IMR-90 (cell line): Measurements from ENCODE around the gene TARBP2. TPM values are rescaled to one million over a fixed set of nuclear protein-coding genes. Genes with fewer than 3 reads are reported as not detected.

Source experiments
- ATAC-seq: fragments of 200-7000 bp; cut with Tn5 transposase; 2 replicates; pipeline ENCODE4 v1.9.1; 2020; ENCODE audit warnings: low read depth, mild to moderate bottlenecking, moderate library complexity
- BruUV-seq: library from RNA; stranded (reverse); fragments of 400-500 nt; replicated peaks from 2 replicates; lab custom pipeline; 2021; lab: Mats Ljungman, UMichigan
- CTCF ChIA-PET: fragments of 300-600 bp; formaldehyde crosslinking; extraction: SDS; loops from one replicate; lab custom pipeline; 2021; ENCODE audit warnings: antibody characterized with exemption; lab: Yijun Ruan, JAX
- POLR2A ChIA-PET: fragments of 300-600 bp; sonication (Branson Sonifier 250); formaldehyde crosslinking; loops from one replicate; lab custom pipeline; 2022; ENCODE audit warnings: antibody characterized with exemption; ENCODE audit not compliant: unreplicated experiment; lab: Charles Lee
- DNase-seq: peaks from one replicate; pipeline ENCODE4 v3.0.0; 2013
- H2AFZ ChIP-seq: replicated peaks from 2 replicates; pipeline ENCODE3; 2013; ENCODE audit warnings: low read length, mild to moderate bottlenecking; ENCODE audit not compliant: poor library complexity
- H2AK5ac ChIP-seq: 2 replicates; pipeline ENCODE4 v1.6.1; 2013; ENCODE audit warnings: low read depth, low read length, inconsistent platforms
- H2AK9ac ChIP-seq: replicated peaks from 2 replicates; pipeline ENCODE3; 2013; ENCODE audit warnings: mild to moderate bottlenecking, low read depth, low read length, moderate library complexity; ENCODE audit not compliant: poor library complexity
- H2BK120ac ChIP-seq: 2 replicates; pipeline ENCODE4 v1.6.1; 2013; ENCODE audit warnings: low read depth, low read length, inconsistent platforms
- H2BK15ac ChIP-seq: 3 replicates; pipeline ENCODE4 v1.6.1; 2013; ENCODE audit warnings: low read depth, low read length, inconsistent platforms
- H2BK20ac ChIP-seq: 2 replicates; pipeline ENCODE4 v1.6.1; 2013; ENCODE audit warnings: low read depth, mild to moderate bottlenecking, inconsistent platforms, low read length, moderate library complexity
- H2BK5ac ChIP-seq: 2 replicates; pipeline ENCODE4 v1.6.1; 2013; ENCODE audit warnings: mild to moderate bottlenecking, low read depth, low read length, inconsistent platforms; ENCODE audit not compliant: poor library complexity, severe bottlenecking
- H3K14ac ChIP-seq: replicated peaks from 2 replicates; pipeline ENCODE4 v1.6.1; 2013; ENCODE audit warnings: low read depth, low read length, inconsistent platforms
- H3K18ac ChIP-seq: 2 replicates; pipeline ENCODE4 v1.6.1; 2013; ENCODE audit warnings: low read depth, low read length, control low read depth
- H3K23ac ChIP-seq: 2 replicates; pipeline ENCODE4 v1.6.1; 2013; ENCODE audit warnings: low read depth, low read length, inconsistent platforms
- H3K27ac ChIP-seq: 2 replicates; pipeline ENCODE4 v1.5.1; 2013; ENCODE audit warnings: mild to moderate bottlenecking, control low read depth, low read length; ENCODE audit not compliant: insufficient read depth
- H3K27me3 ChIP-seq: 2 replicates; pipeline ENCODE4 v1.6.1; 2013; ENCODE audit warnings: low read length; ENCODE audit not compliant: control insufficient read depth, insufficient read depth
- H3K36me3 ChIP-seq: 2 replicates; pipeline ENCODE4 v1.6.1; 2013; ENCODE audit warnings: low read length, mixed read lengths; ENCODE audit not compliant: control insufficient read depth, insufficient read depth
- H3K4ac ChIP-seq: 2 replicates; pipeline ENCODE4 v1.6.1; 2013; ENCODE audit warnings: low read depth, low read length, inconsistent platforms
- H3K4me1 ChIP-seq: 2 replicates; pipeline ENCODE4 v1.6.1; 2013; ENCODE audit warnings: low read length, mixed read lengths; ENCODE audit not compliant: control insufficient read depth, insufficient read depth
- H3K4me2 ChIP-seq: 2 replicates; pipeline ENCODE4 v1.6.1; 2013; ENCODE audit warnings: low read depth, mild to moderate bottlenecking, control low read depth, low read length, moderate library complexity
- H3K4me3 ChIP-seq: 2 replicates; pipeline ENCODE4 v1.5.1; 2013; ENCODE audit warnings: low read depth, mild to moderate bottlenecking, control low read depth, low read length, moderate library complexity; ENCODE audit not compliant: insufficient read depth
- H3K56ac ChIP-seq: 2 replicates; pipeline ENCODE4 v1.6.1; 2013; ENCODE audit warnings: low read length, inconsistent platforms; ENCODE audit not compliant: insufficient read depth; ENCODE audit errors: extremely low read depth
- H3K79me1 ChIP-seq, 2 experiments: 2 replicates each; pipeline ENCODE4 v1.6.1; 2013; ENCODE audit warnings: low read length in 2 of 2, inconsistent platforms in 1 of 2, low read depth in 1 of 2
- H3K9ac ChIP-seq: 2 replicates; pipeline ENCODE4 v1.6.1; 2013; ENCODE audit warnings: low read depth, low read length, control low read depth
- H3K9me1 ChIP-seq: 2 replicates; pipeline ENCODE4 v1.6.1; 2013; ENCODE audit warnings: low read length, inconsistent platforms; ENCODE audit not compliant: insufficient read depth
- H3K9me3 ChIP-seq: 2 replicates; pipeline ENCODE4 v1.6.1; 2013; ENCODE audit warnings: low read length; ENCODE audit not compliant: control insufficient read depth, insufficient read depth
- H4K20me1 ChIP-seq: 2 replicates; pipeline ENCODE4 v1.6.1; 2013; ENCODE audit warnings: low read length, inconsistent platforms; ENCODE audit not compliant: insufficient read depth
- H4K5ac ChIP-seq: 2 replicates; pipeline ENCODE4 v1.6.1; 2013; ENCODE audit warnings: mild to moderate bottlenecking, low read depth, low read length, control low read depth
- H4K8ac ChIP-seq, 2 experiments: 2 replicates each; pipeline ENCODE4 v1.6.1; 2013; ENCODE audit warnings: low read depth in 2 of 2, low read length in 2 of 2, control low read depth in 1 of 2, inconsistent platforms in 1 of 2
- H4K91ac ChIP-seq: 2 replicates; pipeline ENCODE4 v1.6.1; 2013; ENCODE audit warnings: low read depth, low read length, inconsistent platforms; ENCODE audit not compliant: insufficient read depth
- BHLHE40 ChIP-seq: fragments of 150-350 bp; IDR thresholded peaks from 2 replicates; pipeline ENCODE4 v1.6.1; 2016; ENCODE audit warnings: mild to moderate bottlenecking, low read depth, low read length
- CEBPB ChIP-seq: IDR thresholded peaks from 2 replicates; pipeline ENCODE4 v1.6.1; 2012; ENCODE audit warnings: low read depth, low read length, improper control_type of control experiment
- CHD1 ChIP-seq: IDR thresholded peaks from 2 replicates; pipeline ENCODE4 v1.6.1; 2012; ENCODE audit warnings: low read depth, low read length, improper control_type of control experiment
- FOS ChIP-seq: fragments of 150-350 bp; IDR thresholded peaks from 2 replicates; pipeline ENCODE4 v1.6.1; 2016; ENCODE audit warnings: low read depth, low read length
- MXI1 ChIP-seq: IDR thresholded peaks from 2 replicates; pipeline ENCODE4 v1.6.1; 2012; ENCODE audit warnings: low read depth, mild to moderate bottlenecking, low read length, moderate library complexity, borderline replicate concordance
- NFE2L2 ChIP-seq: fragments of 150-350 bp; IDR thresholded peaks from 2 replicates; pipeline ENCODE4 v1.6.1; 2016; ENCODE audit warnings: low read depth, mild to moderate bottlenecking, low read length
- POLR2A ChIP-seq: IDR thresholded peaks from 2 replicates; pipeline ENCODE4 v1.6.1; 2012; ENCODE audit warnings: mild to moderate bottlenecking, low read depth, low read length
- RAD21 ChIP-seq: IDR thresholded peaks from 2 replicates; pipeline ENCODE4 v1.6.1; 2012; ENCODE audit warnings: low read length, improper control_type of control experiment
- RFX5 ChIP-seq: IDR thresholded peaks from 2 replicates; pipeline ENCODE4 v1.8.0; 2012; ENCODE audit warnings: low read depth, mild to moderate bottlenecking, low read length, moderate library complexity
- SMC3 ChIP-seq: fragments of 150-350 bp; IDR thresholded peaks from 2 replicates; pipeline ENCODE4 v1.6.1; 2016; ENCODE audit warnings: low read depth, mild to moderate bottlenecking, antibody characterized with exemption, low read length, moderate library complexity
- WGBS, 2 experiments: methylation state at CpG; one replicate each; pipeline versions ENCODE4 v1.1.5 to v1.1.7; 2013; ENCODE audit warnings: missing lambda C conversion rate in 2 of 2; ENCODE audit not compliant: insufficient read length in 1 of 2; ENCODE audit errors: extremely low coverage in 2 of 2; 5-methylcytosine and 5-hydroxymethylcytosine counted together
- dilution Hi-C: fragments of 300-500 bp; cut with HindIII; formaldehyde crosslinking; loops from one replicate; pipeline ENCODE4 v1.14.3; 2018; ENCODE audit warnings: low sequenced_read_pairs; ENCODE audit not compliant: unreplicated experiment
- in situ Hi-C: fragments of 300-500 bp; cut with MboI; formaldehyde crosslinking; loops from 3 replicates; pipeline ENCODE4 v1.14.3; 2019; ENCODE audit warnings: low sequenced_read_pairs, inconsistent platforms, mixed read lengths
- intact Hi-C: fragments of 100-400 bp; cut with micrococcal nuclease; formaldehyde crosslinking; loops from 2 replicates; pipeline ENCODE4 v1.10.0; 2022
- polyA plus RNA-seq, 3 experiments: library from polyadenylated mRNA; depleted of rRNA; stranded (reverse); fragments of >200 nt; gene quantifications; 2 replicates each; pipeline ENCODE4 v1.2.3, GENCODE V29; 2012; ENCODE audit warnings: low replicate concordance in 1 of 3
- total RNA-seq: library from RNA; depleted of rRNA; stranded (reverse); fragments of >200 nt; gene quantifications from 2 replicates; pipeline ENCODE4 v1.2.3, GENCODE V29; 2012

Gene TARBP2
- total and polyA plus RNA-seq, 2 of the 4 experiments (the other 2 are of a cell fraction): 27.4 to 46.1 TPM

DNA sequence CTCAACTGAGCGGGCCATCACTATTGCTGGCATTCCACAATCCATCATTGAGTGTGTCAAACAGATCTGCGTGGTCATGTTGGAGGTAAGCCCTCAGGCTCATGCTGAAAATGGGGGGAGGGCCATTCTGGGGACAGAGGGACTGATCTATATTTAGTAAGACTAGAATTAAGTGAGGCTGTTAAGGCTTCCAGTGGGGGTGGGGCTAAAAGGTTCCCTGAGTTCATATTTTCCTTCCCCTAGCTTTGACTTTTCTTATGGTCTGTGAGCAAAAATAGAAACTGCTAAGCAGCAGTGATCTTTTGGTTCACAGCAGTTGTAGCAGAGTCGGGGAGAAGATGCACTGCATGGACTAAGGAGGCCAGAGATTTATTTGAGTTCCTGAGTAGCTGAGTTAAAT lies 40.0 kb upstream of the TARBP2 start:
- Histone ChIP-seq H3K56ac (no peak overlapping the region), H2AK5ac (no peak overlapping the region; the same call in 1 of the 2 replicates), H4K5ac (no peak overlapping the region), H3K9me1 (no peaks in the 10 kb centered on the region), H4K8ac (no peak overlapping the region), H3K9me3 (no peaks in the 10 kb centered on the region), H3K18ac (no peak overlapping the region), H4K20me1 (peaks cover 95% of the 10 kb centered on the region), H3K23ac (no peak overlapping the region; the same call in 1 of the 2 replicates), H2BK5ac (no peak overlapping the region), H3K4me2 (no peak overlapping the region), H3K79me1 (peaks cover 46 to 78% of the 10 kb centered on the region in 2 experiments), H3K4me3 (no peak overlapping the region), H3K27me3 (no peaks in the 10 kb centered on the region), H4K91ac (no peak overlapping the region), H3K4ac (no peak overlapping the region), H3K14ac (no peak overlapping the region), H3K9ac (no peak overlapping the region), H2AK9ac (no peak overlapping the region), H3K27ac (no peak overlapping the region), H3K36me3 (peaks cover 80% of the 10 kb centered on the region), H2AFZ (no peak overlapping the region), H2BK120ac (no peak overlapping the region), H2BK15ac (no peak overlapping the region), H2BK20ac (no peak overlapping the region), H3K4me1 (peaks cover 8% of the 10 kb centered on the region)
- no TSS peak for BruUV-seq
- POLR2A ChIA-PET: no interaction called here
- dilution Hi-C loops: no loop called here
- no CpG with 5 or more reads among the region's 3 CpGs for WGBS, 2 experiments
- DNase-seq (no peak), ATAC-seq (no peak)
- intact Hi-C loops: no loop called here
- CTCF ChIA-PET: interaction anchor here (0.6 kb wide), 1 partner anchor 139 kb away, joined by 4 read pairs; no protein-coding TSS in a partner anchor
- in situ Hi-C loops: no loop called here
- TF ChIP-seq MXI1 (no peak), CEBPB (no peak), NFE2L2 (no peak), SMC3 (no peak), POLR2A (no peak), FOS (no peak), RAD21 (no peak), RFX5 (no peak), BHLHE40 (no peak), CHD1 (no peak)
